B cell (primary cell): ENCODE data around the gene GLB1L2. TPM values are rescaled to one million over a fixed set of nuclear protein-coding genes. Genes with fewer than 3 reads are reported as not detected.

ENCODE experiments used
- ATAC-seq: fragments of 200-7000 bp; cut with Tn5 transposase; one replicate; pipeline ENCODE4 v1.10.0; 2021; ENCODE audit warnings: low read depth, mild to moderate bottlenecking, moderate number of reproducible peaks, moderate library complexity
- CTCF ChIA-PET: fragments of 350-600 bp; sonication (Branson Sonifier 250); formaldehyde crosslinking; loops from one replicate; lab custom pipeline; 2021; ENCODE audit warnings: antibody characterized with exemption, inconsistent platforms; lab: Charles Lee
- POLR2A ChIA-PET: fragments of 350-600 bp; sonication (Branson Sonifier 250); formaldehyde crosslinking; loops from one replicate; lab custom pipeline; 2021; ENCODE audit warnings: antibody characterized with exemption; lab: Charles Lee
- DNase-seq: peaks from one replicate; pipeline ENCODE4 v3.0.0; 2013
- H2AFZ ChIP-seq: 2 replicates; pipeline ENCODE4 v1.6.1; 2012; ENCODE audit warnings: mild to moderate bottlenecking, low read depth, low read length; ENCODE audit not compliant: insufficient read depth, poor library complexity, severe bottlenecking
- H3K27ac ChIP-seq, 2 donors: 1 replicate in 1 of 2; 2 replicates in 1 of 2; pipeline ENCODE4 v1.5.1; 2012 to 2013; ENCODE audit warnings: low read length in 2 of 2, mild to moderate bottlenecking in 2 of 2, moderate library complexity in 1 of 2
- H3K27me3 ChIP-seq, 4 experiments: fragments of 200-600 bp in 1 of 4; sonication (generic) in 1 of 4; replicated peaks in 1 of 4; 1 replicate in 2 of 4; 2 replicates in 2 of 4; pipeline versions ENCODE4 v1.6.1 to v1.7.0; 2013 to 2016; ENCODE audit warnings: low read length in 3 of 4, mild to moderate bottlenecking in 2 of 4, mixed read lengths in 1 of 4, moderate library complexity in 1 of 4; ENCODE audit not compliant: insufficient read depth in 4 of 4, control insufficient read depth in 3 of 4; ENCODE audit errors: control extremely low read depth in 1 of 4
- H3K36me3 ChIP-seq, 2 experiments: replicated peaks in 1 of 2; 1 replicate in 1 of 2; 2 replicates in 1 of 2; pipeline versions ENCODE4 v1.6.1 to v1.7.1; 2013; ENCODE audit warnings: low read length in 1 of 2; ENCODE audit not compliant: insufficient read depth in 2 of 2, control insufficient read depth in 1 of 2; ENCODE audit errors: control extremely low read depth in 1 of 2, extremely low read depth in 1 of 2
- H3K4me1 ChIP-seq, 2 donors: fragments of 200-600 bp in 1 of 2; sonication (generic) in 1 of 2; 1 replicate in 1 of 2; 2 replicates in 1 of 2; pipeline versions ENCODE4 v1.5.1 to v1.6.1; 2013 to 2017; ENCODE audit warnings: low read length in 2 of 2; ENCODE audit not compliant: control insufficient read depth in 2 of 2, insufficient read depth in 2 of 2
- H3K4me2 ChIP-seq: replicated peaks from 2 replicates; pipeline ENCODE3; 2012; ENCODE audit warnings: mild to moderate bottlenecking, low read depth, low read length; ENCODE audit not compliant: poor library complexity, severe bottlenecking
- H3K4me3 ChIP-seq, 5 experiments: fragments of 200-600 bp in 1 of 5; sonication (generic) in 1 of 5; 1 replicate in 3 of 5; 2 replicates in 2 of 5; pipeline versions ENCODE4 v1.5.1 to v1.7.0; 2011 to 2016; ENCODE audit warnings: low read length in 4 of 5, mild to moderate bottlenecking in 4 of 5, low read depth in 2 of 5, control low read depth in 1 of 5, moderate library complexity in 1 of 5; ENCODE audit not compliant: insufficient read depth in 1 of 5; ENCODE audit errors: control extremely low read depth in 1 of 5, extremely low read depth in 1 of 5
- H3K79me2 ChIP-seq: fragments of 200-600 bp; sonication (generic); one replicate; pipeline ENCODE4 v1.6.0; 2016; ENCODE audit warnings: low read length; ENCODE audit not compliant: control insufficient read depth, insufficient read depth
- H3K9ac ChIP-seq: fragments of 200-600 bp; sonication (generic); 2 replicates; pipeline ENCODE4 v1.6.1; 2017; ENCODE audit warnings: mild to moderate bottlenecking, low read length, moderate library complexity
- H3K9me3 ChIP-seq, 3 donors: one replicate each; pipeline versions ENCODE4 v1.6.1 to v1.7.1; 2013; ENCODE audit warnings: low read length in 2 of 3; ENCODE audit not compliant: control insufficient read depth in 2 of 3, insufficient read depth in 1 of 3; ENCODE audit errors: control extremely low read depth in 1 of 3
- H4K20me1 ChIP-seq: 2 replicates; pipeline ENCODE4 v1.6.0; 2012; ENCODE audit warnings: mild to moderate bottlenecking, low read length; ENCODE audit not compliant: insufficient read depth, control insufficient read depth, poor library complexity, severe bottlenecking
- H3K27ac Mint-ChIP-seq: one replicate; pipeline ENCODE4 v1.8.0; 2021; ENCODE audit warnings: mixed read lengths
- H3K27me3 Mint-ChIP-seq: one replicate; pipeline ENCODE4 v1.8.0; 2021; ENCODE audit warnings: mixed read lengths
- H3K4me1 Mint-ChIP-seq: one replicate; pipeline ENCODE4 v1.8.0; 2021; ENCODE audit warnings: mixed read lengths
- H3K4me3 Mint-ChIP-seq: one replicate; pipeline ENCODE4 v1.8.0; 2021; ENCODE audit warnings: mixed read lengths
- H3K9me3 Mint-ChIP-seq: one replicate; pipeline ENCODE4 v1.8.0; 2022; ENCODE audit warnings: mixed read lengths; ENCODE audit not compliant: insufficient read depth
- CTCF ChIP-seq: fragments of 200-600 bp; IDR thresholded peaks from one replicate; pipeline ENCODE4 v1.8.0; 2022; ENCODE audit warnings: antibody characterized with exemption, mild to moderate bottlenecking
- EZH2 ChIP-seq: IDR thresholded peaks from 2 replicates; pipeline ENCODE4 v1.6.1; 2012; ENCODE audit warnings: borderline replicate concordance, low read depth, mild to moderate bottlenecking, moderate library complexity, low read length; ENCODE audit not compliant: insufficient read depth, poor library complexity, severe bottlenecking
- WGBS: methylation state at CpG from one replicate; pipeline ENCODE4 v1.1.5; 2013; ENCODE audit warnings: missing lambda C conversion rate; ENCODE audit not compliant: insufficient coverage; 5-methylcytosine and 5-hydroxymethylcytosine counted together
- intact Hi-C: fragments of 100-400 bp; cut with micrococcal nuclease; formaldehyde crosslinking; loops from one replicate; pipeline ENCODE4 v1.10.0; 2022
- polyA plus RNA-seq: library from polyadenylated mRNA; depleted of rRNA; stranded (reverse); fragments of >200 nt; gene quantifications from 2 replicates; pipeline ENCODE4 v1.2.3, GENCODE V29; 2012
- total RNA-seq, 2 donors: library from RNA; stranded (reverse); fragments of 120-200 nt in 1 of 2; gene quantifications; 1 replicate in 1 of 2; 2 replicates in 1 of 2; pipeline versions ENCODE4 v1.2.3 to v1.2.4, GENCODE V29; 2013 to 2022

The GLB1L2 gene
- total and polyA plus RNA-seq, 2 donors (not counting 1 experiment from before 2014, with no cell fraction given) = 0.31 to 0.44 TPM

GRCh38 chr11:134358165-134358855, 26.5 kb downstream of the GLB1L2 start:
- Mint-ChIP-seq H3K9me3 (peaks cover 2% of the 10 kb centered on the region), H3K4me3 (no peak overlapping the region), H3K4me1 (peaks cover 2% of the 10 kb centered on the region), H3K27ac (no peak overlapping the region), H3K27me3 (peaks cover 39% of the 10 kb centered on the region)
- Histone ChIP-seq H3K36me3 (no peaks in the 10 kb centered on the region), H2AFZ (no peak overlapping the region), H3K79me2 (no peaks in the 10 kb centered on the region), H3K4me1 (no peaks in the 10 kb centered on the region), H3K27ac (no peak overlapping the region), H3K9ac (no peak overlapping the region), H3K9me3 (peaks cover 0 to 11% (median 0%) of the 10 kb centered on the region in 3 donors), H3K27me3 (peaks cover 0 to 4% (median 0%) of the 10 kb centered on the region in 4 experiments), H3K4me2 (no peak overlapping the region), H3K4me3 (no peak overlapping the region), H4K20me1 (no peaks in the 10 kb centered on the region)
- ChIA-PET CTCF (no interaction called here), POLR2A (no interaction called here)
- DNase-seq (no peak), ATAC-seq (no peak)
- WGBS = 93% methylated on average over 24 of the region's 27 CpGs
- intact Hi-C loops = no loop called here
- no peak for TF ChIP-seq CTCF
- TF ChIP-seq EZH2 = no peak

GRCh38 chr11:134358856-134359490, 27.2 kb downstream of the GLB1L2 start:
- TF ChIP-seq CTCF = no peak
- TF ChIP-seq EZH2 = no peak
- Histone ChIP-seq H4K20me1 (no peaks in the 10 kb centered on the region), H2AFZ (no peak overlapping the region), H3K27ac (no peak overlapping the region), H3K79me2 (no peaks in the 10 kb centered on the region), H3K36me3 (no peaks in the 10 kb centered on the region), H3K9me3 (peaks cover 0 to 11% (median 0%) of the 10 kb centered on the region in 3 donors), H3K4me2 (no peak overlapping the region), H3K4me3 (no peak overlapping the region), H3K9ac (no peak overlapping the region), H3K4me1 (no peaks in the 10 kb centered on the region), H3K27me3 (peaks cover 0 to 4% (median 0%) of the 10 kb centered on the region in 4 experiments)
- H3K9me3 Mint-ChIP-seq = no peaks in the 10 kb centered on the region
- CTCF ChIA-PET = no interaction called here
- H3K27me3 Mint-ChIP-seq = peaks cover 34% of the 10 kb centered on the region
- DNase-seq (no peak), ATAC-seq (no peak)
- H3K27ac Mint-ChIP-seq = no peak overlapping the region
- intact Hi-C loops = no loop called here
- no peak overlapping the region for H3K4me3 Mint-ChIP-seq
- 93% methylated on average over 18 of the region's 18 CpGs for WGBS
- POLR2A ChIA-PET = no interaction called here
- peaks cover 2% of the 10 kb centered on the region for H3K4me1 Mint-ChIP-seq
